HepG2 (cell line): Measurements from ENCODE around the gene ZFYVE27.

Source experiments
- ZNF496 ChIP-seq: sonication (generic); formaldehyde crosslinking; IDR thresholded peaks from 2 replicates; pipeline ENCODE4 v1.8.1; 2023; ENCODE audit warnings: mild to moderate bottlenecking, moderate library complexity, missing genetic modification reagents; ENCODE audit not compliant: insufficient replicate concordance
- TF ChIP-seq, protein P1 (sequence below): sonication (generic); formaldehyde crosslinking; IDR thresholded peaks from 2 replicates; pipeline ENCODE4 v1.8.1; 2023; ENCODE audit warnings: missing genetic modification reagents, inconsistent platforms, borderline replicate concordance
- TF ChIP-seq, protein P2 (sequence below): sonication (generic); formaldehyde crosslinking; IDR thresholded peaks from 2 replicates; pipeline ENCODE4 v1.5.0; 2020; ENCODE audit warnings: mild to moderate bottlenecking, missing genetic modification reagents, moderate library complexity

DNA sequence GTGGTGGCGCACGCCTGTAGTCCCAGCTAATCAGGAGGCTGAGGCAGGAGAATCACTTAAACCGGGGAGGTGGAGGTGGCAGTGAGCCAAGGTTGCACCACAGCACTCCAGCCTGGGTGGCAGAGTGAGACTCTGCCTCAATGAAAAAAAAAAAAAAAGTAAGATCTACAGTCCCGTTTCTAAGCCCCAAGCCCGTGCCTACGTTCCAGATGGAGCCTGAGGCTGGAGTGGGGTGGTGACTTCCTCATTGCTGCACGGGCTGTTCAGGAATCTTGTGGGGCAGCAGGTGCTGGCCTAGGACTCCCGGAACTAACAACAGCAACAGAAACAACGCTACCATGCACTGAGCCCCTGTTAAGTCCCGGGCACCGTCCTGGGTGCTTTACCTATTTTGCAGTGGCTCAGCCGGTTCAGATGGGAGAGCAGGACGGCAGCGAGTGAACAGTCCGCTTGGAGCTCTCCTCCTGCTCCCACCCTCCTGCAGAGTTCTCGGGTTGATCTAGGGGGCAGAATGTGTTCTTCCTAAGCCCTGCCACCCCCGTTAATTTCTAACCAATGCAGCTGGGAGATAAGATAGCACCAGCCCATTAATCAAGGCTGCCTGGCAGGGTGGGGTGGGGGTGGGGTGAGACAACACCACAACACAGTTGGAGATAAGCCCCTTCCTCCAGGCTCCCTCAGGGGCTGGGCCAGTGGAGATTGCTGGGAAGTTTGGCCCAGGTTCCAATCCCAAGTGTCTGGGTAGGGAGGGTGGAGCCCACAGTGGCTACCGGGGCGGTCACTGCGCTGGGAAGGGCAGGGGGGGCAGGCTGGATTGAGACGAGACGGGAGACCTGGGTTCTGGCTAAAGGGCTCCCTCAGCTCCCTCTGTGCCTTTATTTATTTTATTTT, 51.9 kb downstream of the ZFYVE27 start:
- no peak for TF ChIP-seq ZNF496 (CRISPR knock-in tag)
- TF ChIP-seq, protein P1, sequence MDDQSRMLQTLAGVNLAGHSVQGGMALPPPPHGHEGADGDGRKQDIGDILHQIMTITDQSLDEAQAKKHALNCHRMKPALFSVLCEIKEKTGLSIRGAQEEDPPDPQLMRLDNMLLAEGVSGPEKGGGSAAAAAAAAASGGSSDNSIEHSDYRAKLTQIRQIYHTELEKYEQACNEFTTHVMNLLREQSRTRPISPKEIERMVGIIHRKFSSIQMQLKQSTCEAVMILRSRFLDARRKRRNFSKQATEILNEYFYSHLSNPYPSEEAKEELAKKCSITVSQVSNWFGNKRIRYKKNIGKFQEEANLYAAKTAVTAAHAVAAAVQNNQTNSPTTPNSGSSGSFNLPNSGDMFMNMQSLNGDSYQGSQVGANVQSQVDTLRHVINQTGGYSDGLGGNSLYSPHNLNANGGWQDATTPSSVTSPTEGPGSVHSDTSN (CRISPR knock-in tag): no peak
- TF ChIP-seq, protein P2, sequence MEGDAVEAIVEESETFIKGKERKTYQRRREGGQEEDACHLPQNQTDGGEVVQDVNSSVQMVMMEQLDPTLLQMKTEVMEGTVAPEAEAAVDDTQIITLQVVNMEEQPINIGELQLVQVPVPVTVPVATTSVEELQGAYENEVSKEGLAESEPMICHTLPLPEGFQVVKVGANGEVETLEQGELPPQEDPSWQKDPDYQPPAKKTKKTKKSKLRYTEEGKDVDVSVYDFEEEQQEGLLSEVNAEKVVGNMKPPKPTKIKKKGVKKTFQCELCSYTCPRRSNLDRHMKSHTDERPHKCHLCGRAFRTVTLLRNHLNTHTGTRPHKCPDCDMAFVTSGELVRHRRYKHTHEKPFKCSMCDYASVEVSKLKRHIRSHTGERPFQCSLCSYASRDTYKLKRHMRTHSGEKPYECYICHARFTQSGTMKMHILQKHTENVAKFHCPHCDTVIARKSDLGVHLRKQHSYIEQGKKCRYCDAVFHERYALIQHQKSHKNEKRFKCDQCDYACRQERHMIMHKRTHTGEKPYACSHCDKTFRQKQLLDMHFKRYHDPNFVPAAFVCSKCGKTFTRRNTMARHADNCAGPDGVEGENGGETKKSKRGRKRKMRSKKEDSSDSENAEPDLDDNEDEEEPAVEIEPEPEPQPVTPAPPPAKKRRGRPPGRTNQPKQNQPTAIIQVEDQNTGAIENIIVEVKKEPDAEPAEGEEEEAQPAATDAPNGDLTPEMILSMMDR (CRISPR knock-in tag): peak; percentile 22; the same call in 1 of the 2 replicates
